Stimulated activated CD4-positive, alpha-beta T cell treated with anti-CD3 and anti-CD28 coated beads, Interleukin-15, amount 100 ng/mL, for 1 hour (primary cell): ENCODE results near the gene ZFHX3.

ENCODE experiments used
- DNase-seq, 2 donors: peaks; one replicate each; pipeline ENCODE4 v3.0.0-alpha.2; 2020; ENCODE audit warnings: low read depth in 1 of 2, low spot score in 1 of 2

ZFHX3 gene

GRCh38 chr16:73056921-73057290, 9.0 kb upstream of the ZFHX3 start:
- DNase-seq: no peak

DNA sequence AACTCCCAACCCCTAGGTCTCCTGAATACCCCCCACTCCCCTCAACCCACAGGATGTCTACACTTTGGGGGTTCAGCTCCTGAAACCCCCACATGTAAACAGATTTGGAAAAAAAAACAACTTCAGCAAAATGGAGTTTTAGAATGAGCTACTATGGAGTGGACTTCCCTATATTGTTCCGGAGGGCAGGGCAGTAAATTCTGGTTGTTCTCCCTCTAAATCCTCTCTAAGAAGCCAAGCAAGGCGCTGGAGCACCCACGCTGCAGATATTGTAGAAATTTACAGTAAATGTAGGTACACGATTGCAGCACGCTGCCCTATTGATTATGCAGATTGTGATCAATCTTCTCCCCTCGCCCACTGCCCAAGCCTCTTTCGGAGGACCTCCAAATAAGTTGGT, 8.5 kb upstream of the ZFHX3 start:
- no peak for DNase-seq

DNA sequence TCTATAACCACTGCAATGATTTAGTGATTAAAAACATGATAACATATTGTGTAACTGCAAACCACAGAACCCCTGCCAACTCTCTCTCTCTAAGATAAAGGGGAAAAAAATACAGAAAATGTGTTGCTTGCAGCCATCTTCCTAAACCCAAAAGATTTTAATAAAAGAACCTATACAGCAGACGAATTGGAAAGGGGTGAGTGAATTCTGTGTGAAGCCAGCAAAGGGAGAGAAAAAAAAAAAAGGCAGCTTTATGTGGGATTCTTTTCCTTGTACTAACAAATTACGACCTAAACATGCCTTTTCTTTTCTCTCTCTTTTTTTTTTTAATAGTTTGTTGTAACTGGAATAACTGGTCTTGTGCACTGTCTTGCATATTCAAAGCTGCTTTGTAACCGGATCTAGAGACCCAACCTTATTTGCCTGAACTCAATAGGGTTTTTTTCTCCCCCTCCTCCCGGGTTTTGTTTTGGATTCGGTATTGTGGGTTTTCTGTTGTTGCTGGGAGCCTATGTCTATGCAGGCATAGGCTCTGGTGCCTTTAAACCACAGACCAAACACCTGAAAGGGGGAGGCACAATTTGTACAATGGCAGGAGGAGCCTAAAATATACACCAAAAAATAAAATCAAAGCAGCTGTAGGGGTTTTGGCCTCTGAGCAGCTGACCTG, 7.0 kb upstream of the ZFHX3 start:
- no peak for DNase-seq

- DNase-seq: no peak
Measured at GRCh38 chr16:73054498-73054812, 6.5 kb upstream of the ZFHX3 start.

- no peak for DNase-seq
Measured at GRCh38 chr16:73054125-73054484, 6.2 kb upstream of the ZFHX3 start.

GRCh38 chr16:73053364-73054124, 5.6 kb upstream of the ZFHX3 start:
- DNase-seq: no peak

- DNase-seq: no peak
Measured at GRCh38 chr16:73053038-73053363, 5.1 kb upstream of the ZFHX3 start.

DNA sequence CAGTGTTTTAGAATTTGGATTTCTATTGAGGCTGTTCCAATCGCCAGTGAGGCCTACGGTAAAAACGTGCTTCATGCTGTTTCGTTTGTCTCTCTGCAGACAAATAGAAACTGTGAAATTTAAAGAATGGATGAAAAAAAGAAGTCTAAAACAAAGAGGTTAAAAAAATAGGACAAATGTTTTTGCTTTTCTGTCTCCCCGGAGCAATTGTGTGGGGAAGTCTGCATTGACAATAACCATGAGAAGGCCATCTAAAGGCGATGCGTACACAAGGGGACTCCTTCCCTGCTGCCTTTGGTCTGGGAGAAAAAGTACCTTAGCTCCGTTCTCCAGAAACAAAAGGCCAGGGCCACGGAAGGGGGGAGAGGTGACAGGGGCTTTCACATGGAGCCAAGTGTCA, 4.6 kb upstream of the ZFHX3 start:
- DNase-seq: no peak

- no peak for DNase-seq
Measured at GRCh38 chr16:73051961-73052360, 4.0 kb upstream of the ZFHX3 start.

GRCh38 chr16:73051226-73051625, 3.3 kb upstream of the ZFHX3 start:
- DNase-seq: no peak

- no peak for DNase-seq
Measured at GRCh38 chr16:73050201-73051099, 2.5 kb upstream of the ZFHX3 start.

GRCh38 chr16:73049511-73049910, 1.6 kb upstream of the ZFHX3 start:
- DNase-seq: no peak

DNA sequence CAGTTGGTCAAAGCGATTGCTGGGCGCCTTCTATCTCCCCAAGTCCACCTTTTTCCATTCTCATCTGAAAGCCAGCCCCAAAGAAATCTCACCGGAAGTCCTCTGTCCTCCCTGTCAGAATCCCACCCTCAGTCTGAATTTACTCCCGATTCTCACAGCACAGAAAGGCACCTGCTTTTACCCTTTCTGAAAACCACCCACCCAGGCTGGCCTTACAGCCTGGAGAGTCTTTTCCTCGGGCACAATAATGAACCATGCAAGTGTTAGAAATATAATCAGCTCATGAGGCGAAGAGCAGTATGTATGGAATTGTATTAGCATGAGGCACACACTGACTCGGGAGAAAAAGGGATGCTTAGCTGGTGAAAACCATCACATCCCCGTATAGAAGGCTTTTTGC, 1.2 kb upstream of the ZFHX3 start:
- no peak for DNase-seq

- no peak for DNase-seq
Measured at GRCh38 chr16:73048292-73049080, 558 bp upstream of the ZFHX3 start.

- no peak for DNase-seq
Measured at GRCh38 chr16:73047221-73047535, 750 bp downstream of the ZFHX3 start.

DNA sequence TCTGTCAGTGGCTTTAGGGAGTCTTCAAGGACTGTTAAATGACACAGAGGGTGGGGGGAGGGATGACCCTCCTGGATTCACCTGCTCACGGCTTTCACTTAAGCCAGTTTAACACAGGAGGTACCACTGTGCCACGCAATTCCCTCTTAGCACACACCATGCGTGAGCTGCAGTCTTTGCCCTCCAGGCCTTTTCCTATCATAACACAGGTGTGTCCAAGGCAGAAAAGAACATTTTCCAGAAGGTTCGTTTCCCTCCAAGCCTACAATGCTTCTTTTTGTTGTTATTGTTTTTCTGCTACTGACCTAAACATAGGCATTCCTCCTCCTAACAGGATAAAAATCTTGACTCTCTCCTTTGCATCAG, 1.1 kb downstream of the ZFHX3 start:
- DNase-seq: no peak

GRCh38 chr16:73046202-73046848, 1.6 kb downstream of the ZFHX3 start:
- no peak for DNase-seq

DNA sequence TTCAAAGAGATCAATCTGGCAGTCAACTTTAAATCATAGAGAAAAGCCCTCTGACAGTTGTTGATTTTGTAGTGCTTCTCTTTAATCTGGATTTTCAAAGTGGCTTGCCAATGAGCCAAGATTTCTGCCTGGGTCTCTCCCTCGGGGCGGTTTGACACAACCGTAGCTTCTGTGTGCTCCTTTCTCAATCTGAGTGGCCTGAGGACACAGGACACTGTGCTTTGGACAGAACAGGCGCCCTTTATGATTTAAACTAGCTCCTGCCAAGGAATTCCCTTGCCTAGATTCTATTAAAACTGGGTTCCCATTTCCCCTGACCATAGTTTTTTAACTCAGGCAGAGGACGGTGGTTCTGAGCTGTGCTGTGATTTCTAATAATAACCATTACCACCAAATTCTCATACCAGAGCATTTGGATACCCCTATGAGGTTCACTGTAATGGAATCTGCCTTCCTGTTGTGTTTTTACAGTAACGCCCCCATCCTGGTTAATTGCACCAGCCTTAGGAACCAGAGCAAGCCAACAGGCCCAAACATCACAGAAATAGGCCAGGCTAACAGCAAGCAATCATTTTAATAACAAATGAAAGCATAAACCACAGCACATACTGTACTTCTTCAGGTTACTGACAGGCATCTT, 4.0 kb downstream of the ZFHX3 start:
- DNase-seq: no peak

DNA sequence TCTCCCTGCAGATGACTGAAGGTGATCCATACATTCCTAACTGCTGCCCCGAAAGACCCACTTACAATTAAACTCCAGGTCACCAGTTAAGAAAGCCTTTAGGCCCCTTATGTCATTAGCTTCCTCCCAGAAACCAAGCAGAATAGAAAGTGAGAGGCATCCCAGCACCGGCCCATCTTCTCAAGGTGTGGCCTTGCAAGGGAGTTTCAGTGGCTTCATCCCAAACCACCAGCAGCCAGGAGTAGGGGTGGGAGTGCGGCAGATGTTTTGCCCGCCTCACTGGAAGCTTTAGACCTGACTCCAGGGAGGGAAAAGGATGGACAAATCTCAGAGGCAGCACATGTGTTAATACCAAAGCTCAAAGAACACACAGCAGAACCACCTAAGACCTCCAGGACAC, 5.1 kb downstream of the ZFHX3 start:
- DNase-seq: no peak

DNA sequence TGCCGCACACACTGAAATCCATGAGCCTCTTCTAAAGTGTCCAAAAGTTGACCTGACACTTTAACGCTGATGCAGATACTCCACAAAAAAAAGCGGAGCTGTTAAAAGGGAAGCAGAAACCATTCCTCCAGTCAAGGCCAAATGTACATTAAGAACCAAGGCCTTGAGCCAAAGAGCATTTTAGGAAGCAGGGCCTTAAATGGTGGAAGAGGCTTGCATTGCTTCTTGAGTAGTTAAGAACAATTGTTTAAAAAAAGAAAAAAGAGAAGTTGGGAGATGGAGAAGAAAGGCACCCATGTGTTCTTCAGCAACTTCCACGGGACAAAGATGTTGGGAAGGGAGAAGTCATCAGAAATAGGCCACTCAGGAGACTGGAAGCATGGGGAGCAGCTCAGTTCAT, 6.3 kb downstream of the ZFHX3 start:
- no peak for DNase-seq
